Stimulated activated CD8-positive, alpha-beta memory T cell treated with anti-CD3 and anti-CD28 coated beads, Interleukin-7, amount 100 ng/mL, for 4 hours (primary cell): ENCODE data around the gene GNAT2.
A peak's percentile ranks its signal among the peaks of the same experiment; 100 is the strongest.
"Not testable (repeated sequence)": the region's sequence is repeated elsewhere in the genome, so short reads cannot be mapped to it uniquely, and the experiment has no call there.

Experiments
- DNase-seq, 2 donors: peaks; one replicate each; pipeline ENCODE4 v3.0.0-alpha.2; 2020; ENCODE audit warnings: low read depth in 2 of 2

The GNAT2 gene

GRCh38 chr1:109619576-109620400 lies at the start of gene GNAT2, which contains the start of gene AMPD2:
GNAT2 (minus strand) TSS chr1:109619616; CDS start chr1:109612870, 6,746 bp downstream.
AMPD2 (plus strand) TSS chr1:109619837; CDS start chr1:109621176, 1,339 bp downstream.
- peak; percentile 56 to 71 for DNase-seq

GRCh38 chr1:109668123-109668775 lies 48.8 kb upstream of the GNAT2 start:
- DNase-seq, result no peak

- peak; percentile 31 to 68 for DNase-seq
Observed at GRCh38 chr1:109667452-109668122, 48.2 kb upstream of the GNAT2 start, which contains the start of gene GSTM2. GSTM2 (plus strand) TSS chr1:109668057; CDS start chr1:109668116, 59 bp downstream.

GRCh38 chr1:109664671-109665070 lies 45.3 kb upstream of the GNAT2 start:
- DNase-seq, result no peak

- no peak for DNase-seq
Observed at GRCh38 chr1:109661391-109661790, 42.0 kb upstream of the GNAT2 start.

- DNase-seq, result not testable (repeated sequence)
Observed at GRCh38 chr1:109660691-109661026, 41.2 kb upstream of the GNAT2 start.

- no peak for DNase-seq
Observed at GRCh38 chr1:109659997-109660690, 40.7 kb upstream of the GNAT2 start.

- no peak for DNase-seq
Observed at GRCh38 chr1:109659145-109659544, 39.7 kb upstream of the GNAT2 start.

GRCh38 chr1:109658533-109659042 lies 39.2 kb upstream of the GNAT2 start:
- DNase-seq, result no peak

GRCh38 chr1:109657970-109658369 lies 38.6 kb upstream of the GNAT2 start:
- no peak for DNase-seq

GRCh38 chr1:109657395-109657794 lies 38.0 kb upstream of the GNAT2 start:
- no peak for DNase-seq

- DNase-seq, result peak; percentile 13 to 55
Observed at GRCh38 chr1:109655615-109656519, 36.5 kb upstream of the GNAT2 start, which contains the start of gene GSTM4. GSTM4 (plus strand) TSS chr1:109656099; CDS start chr1:109656390, 291 bp downstream.

- DNase-seq, result no peak
Observed at GRCh38 chr1:109654519-109654918, 35.1 kb upstream of the GNAT2 start.

- DNase-seq, result no peak
Observed at GRCh38 chr1:109653306-109653705, 33.9 kb upstream of the GNAT2 start.

- no peak for DNase-seq
Observed at GRCh38 chr1:109652402-109652801, 33.0 kb upstream of the GNAT2 start.

- DNase-seq, result no peak
Observed at GRCh38 chr1:109650609-109651008, 31.2 kb upstream of the GNAT2 start.

- no peak for DNase-seq
Observed at GRCh38 chr1:109649491-109649914, 30.1 kb upstream of the GNAT2 start.

- DNase-seq, result no peak
Observed at GRCh38 chr1:109644670-109645069, 25.3 kb upstream of the GNAT2 start.

GRCh38 chr1:109643385-109644230 lies 24.2 kb upstream of the GNAT2 start:
- DNase-seq, result peak; percentile 73 to 75
